Upper lobe of left lung (tissue), 4 donors: ENCODE measurements around the gene ITPK1.

Experiments used
- CTCF ChIP-seq, 6 experiments: fragments of 450-650 bp in 4 of 6; fragments of 200-600 bp in 2 of 6; sonication (generic) in 2 of 6; IDR thresholded peaks; one replicate each; pipeline ENCODE4 v1.5.1; 2016 to 2019; ENCODE audit warnings: antibody characterized with exemption in 6 of 6
- POLR2A ChIP-seq, 4 donors: fragments of 450-650 bp; IDR thresholded peaks; one replicate each; pipeline ENCODE4 v1.5.1; 2016 to 2017; ENCODE audit warnings: antibody characterized with exemption in 4 of 4, mild to moderate bottlenecking in 2 of 4
- POLR2AphosphoS5 ChIP-seq, 2 donors: sonication (generic); formaldehyde crosslinking; IDR thresholded peaks; one replicate each; pipeline ENCODE4 v1.5.1; 2017; ENCODE audit warnings: antibody characterized with exemption in 2 of 2

GRCh38 chr14:93031505-93032315, 84.0 kb downstream of the ITPK1 start:
- no peak for TF ChIP-seq CTCF (IDR thresholded peaks at IDR 0.05)
- TF ChIP-seq POLR2A (IDR thresholded peaks at IDR 0.05), result no peak
- TF ChIP-seq POLR2AphosphoS5 (IDR thresholded peaks at IDR 0.05), result no peak
